ENCODE measurements around the gene WWOX.
"Not testable (repeated sequence)": the region's sequence is repeated elsewhere in the genome, so short reads cannot be mapped to it uniquely, and the experiment has no call there.

The WWOX gene

GRCh38 chr16:79012671-79013434 is 913.4 kb downstream of the WWOX start:
- peak in 1 of 2 donors; percentile 49 for DNase-seq

GRCh38 chr16:79013930-79014660 is 914.6 kb downstream of the WWOX start:
- DNase-seq = no peak

- DNase-seq = peak; percentile 42 to 52
Measured at GRCh38 chr16:79018650-79019429, 919.4 kb downstream of the WWOX start.

GRCh38 chr16:79019431-79019830 is 920.0 kb downstream of the WWOX start:
- DNase-seq = no peak

DNA sequence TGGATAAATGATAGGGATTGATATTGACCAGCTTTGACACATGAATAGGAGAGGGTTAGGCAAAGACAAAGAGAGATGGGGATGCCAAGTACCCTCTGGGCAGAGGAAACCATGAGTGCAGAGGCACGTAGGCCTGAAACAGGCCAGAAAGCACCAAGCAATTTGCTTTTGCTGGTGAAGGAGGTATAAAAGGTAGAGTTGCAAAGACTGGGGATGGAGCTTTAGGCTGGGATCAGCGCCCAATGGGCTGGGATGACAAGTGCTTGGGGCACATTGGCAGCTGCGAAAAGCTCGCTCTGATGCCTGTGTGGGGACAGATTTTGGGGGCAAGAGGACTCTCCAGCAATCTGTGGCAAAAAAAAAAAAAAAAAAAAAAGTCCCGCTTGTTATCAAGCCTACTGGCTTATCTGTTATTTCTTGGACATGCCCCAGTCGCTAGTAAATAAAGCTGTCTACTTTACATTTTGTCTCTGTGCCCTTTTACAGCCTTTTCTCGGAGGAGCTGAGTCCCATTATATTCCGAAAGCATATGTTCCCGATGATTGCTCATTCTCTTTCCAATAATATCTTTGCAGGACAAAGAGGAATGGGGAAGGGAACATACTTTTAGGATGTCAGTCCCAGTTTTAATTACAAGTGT is 922.7 kb downstream of the WWOX start:
- no peak for DNase-seq

- DNase-seq = no peak
Measured at GRCh38 chr16:79026117-79026516, 926.7 kb downstream of the WWOX start.

DNA sequence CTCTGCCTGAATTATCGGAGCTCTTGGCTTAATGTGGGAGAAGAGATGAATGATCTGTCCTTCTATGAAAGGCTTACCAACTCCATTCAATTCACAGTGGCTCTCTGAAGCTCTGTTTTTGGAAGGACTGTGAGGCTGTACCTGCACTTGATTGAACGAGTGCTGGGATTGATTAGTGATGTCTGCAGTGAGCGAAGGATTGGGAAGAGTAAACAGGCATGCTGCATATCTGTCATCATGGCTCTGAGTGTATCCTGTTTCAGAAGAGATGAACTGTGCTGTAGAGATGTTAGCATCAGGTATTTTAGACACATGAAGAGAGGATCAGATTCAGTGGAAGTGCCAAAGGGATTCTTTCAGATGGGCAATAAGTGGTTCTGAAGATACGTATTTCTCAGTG is 937.1 kb downstream of the WWOX start:
- no peak for DNase-seq

GRCh38 chr16:79037521-79038373 is 938.3 kb downstream of the WWOX start:
- DNase-seq = no peak

DNA sequence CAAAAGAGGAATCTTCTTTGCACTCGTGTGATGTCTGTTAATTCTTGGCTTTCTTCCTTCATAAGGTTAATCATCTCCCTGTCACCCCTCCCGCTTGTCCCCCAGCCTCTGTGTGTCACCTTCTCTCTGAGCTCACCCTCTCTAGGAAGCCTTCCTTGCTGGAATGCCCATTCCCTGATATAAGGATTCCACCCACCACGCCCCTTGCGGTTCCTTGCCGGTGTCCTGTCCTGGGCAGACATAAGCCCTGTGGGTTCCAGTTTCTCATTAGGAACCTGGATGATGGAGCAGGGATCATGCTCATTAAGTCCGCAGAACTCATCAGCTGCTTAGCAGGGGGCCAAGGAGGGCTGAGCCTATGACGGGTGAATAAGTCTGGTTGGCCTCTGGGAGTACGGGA is 941.8 kb downstream of the WWOX start:
- DNase-seq = no peak

DNA sequence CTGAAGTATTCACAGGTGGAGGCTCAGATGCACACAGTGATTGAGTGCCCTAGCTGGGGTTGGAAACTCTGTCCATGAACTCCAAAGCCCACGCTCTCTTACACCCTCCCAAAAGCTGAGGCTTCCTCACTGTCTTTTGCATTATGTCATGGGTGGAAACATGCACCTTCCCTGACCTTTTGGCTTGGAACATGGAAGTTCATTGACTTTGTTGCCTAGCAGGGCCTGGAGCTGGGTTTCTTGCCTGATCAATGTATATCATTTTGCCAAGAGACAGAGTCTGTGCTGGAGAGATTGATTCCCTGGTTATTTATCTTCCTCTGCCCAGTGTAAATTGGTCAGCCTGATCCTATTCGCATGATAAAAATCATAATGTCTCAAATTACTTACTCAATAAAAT is 942.7 kb downstream of the WWOX start:
- no peak for DNase-seq

DNA sequence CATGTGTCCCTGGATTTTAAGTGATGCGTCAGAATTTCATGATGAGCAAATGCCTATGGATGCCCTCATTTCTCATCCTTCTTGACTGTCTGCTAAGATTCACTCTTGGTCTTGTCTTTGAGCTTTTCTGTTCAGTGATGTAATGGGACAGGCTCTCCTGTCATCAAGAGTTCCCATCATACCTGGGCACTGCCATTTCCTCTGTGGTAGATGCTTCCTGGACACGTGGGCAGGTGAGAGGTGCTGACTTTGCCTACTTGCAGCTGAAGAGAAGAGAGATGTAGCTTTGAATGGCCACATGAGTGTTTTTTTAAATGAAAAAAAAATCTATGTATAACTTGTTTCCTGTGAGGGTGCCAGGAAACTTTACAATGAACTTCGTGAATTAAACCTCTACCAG is 943.4 kb downstream of the WWOX start:
- no peak for DNase-seq

DNA sequence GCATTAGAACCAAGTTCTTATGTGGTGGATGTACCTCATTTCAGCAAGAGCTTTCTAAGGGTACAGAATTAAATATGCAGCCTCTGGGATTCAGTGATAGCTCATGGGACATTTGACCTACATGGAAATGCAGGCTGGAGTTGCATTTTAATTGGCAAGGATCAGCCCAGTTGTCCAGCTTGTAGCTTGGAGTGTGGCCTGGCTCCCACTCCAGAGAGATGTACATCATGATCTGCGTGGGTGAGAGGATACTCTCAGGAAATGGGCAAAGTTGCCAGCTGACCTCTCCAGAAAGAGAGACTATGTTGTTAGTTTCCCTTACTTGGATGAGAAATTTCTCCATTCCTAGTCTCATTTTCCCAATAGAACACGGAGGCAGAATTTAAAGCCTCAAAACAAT is 945.7 kb downstream of the WWOX start:
- DNase-seq = no peak

GRCh38 chr16:79047337-79047736 is 947.9 kb downstream of the WWOX start:
- DNase-seq = peak in 1 of 2 donors; percentile 36

DNA sequence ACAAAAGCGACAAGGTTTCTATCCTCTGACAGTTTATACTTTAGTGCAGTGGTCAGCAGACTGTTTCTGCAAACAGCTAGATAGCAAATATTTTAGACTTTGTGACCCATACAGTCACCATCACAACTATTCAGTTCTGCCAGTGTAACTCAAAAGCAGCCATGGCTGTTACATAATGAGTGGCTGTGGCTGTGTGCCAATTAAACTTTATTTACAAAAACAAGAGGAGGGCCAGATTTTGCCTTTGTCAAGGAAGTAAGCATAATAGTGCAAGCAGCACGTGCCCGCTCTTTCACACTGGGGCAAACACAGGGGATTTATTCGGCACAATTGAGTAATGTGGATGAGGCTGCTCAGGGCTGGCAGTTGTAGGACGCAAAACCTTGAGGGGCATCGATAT is 949.6 kb downstream of the WWOX start:
- no peak for DNase-seq

DNA sequence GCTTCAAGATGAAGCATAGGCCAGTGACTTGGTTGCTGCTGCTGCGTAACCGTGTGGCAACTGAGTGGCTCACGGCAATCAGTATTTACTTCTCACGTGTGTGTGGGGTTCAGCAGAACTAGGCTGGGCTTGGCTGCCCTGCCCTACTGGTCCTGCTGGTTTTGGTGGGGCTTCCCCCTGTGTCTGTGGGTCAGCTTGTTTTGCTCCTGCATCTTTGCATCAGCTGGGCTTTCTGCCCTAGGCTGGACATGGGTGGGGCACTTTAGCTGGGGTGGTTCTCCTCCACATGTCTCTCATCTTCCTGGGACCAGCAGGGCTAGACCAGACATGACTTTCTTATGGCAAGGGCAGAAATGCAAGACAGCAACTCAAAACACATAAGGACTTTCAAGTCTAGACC is 950.6 kb downstream of the WWOX start:
- DNase-seq = no peak

GRCh38 chr16:79051313-79051712 is 951.9 kb downstream of the WWOX start:
- no peak for DNase-seq

DNA sequence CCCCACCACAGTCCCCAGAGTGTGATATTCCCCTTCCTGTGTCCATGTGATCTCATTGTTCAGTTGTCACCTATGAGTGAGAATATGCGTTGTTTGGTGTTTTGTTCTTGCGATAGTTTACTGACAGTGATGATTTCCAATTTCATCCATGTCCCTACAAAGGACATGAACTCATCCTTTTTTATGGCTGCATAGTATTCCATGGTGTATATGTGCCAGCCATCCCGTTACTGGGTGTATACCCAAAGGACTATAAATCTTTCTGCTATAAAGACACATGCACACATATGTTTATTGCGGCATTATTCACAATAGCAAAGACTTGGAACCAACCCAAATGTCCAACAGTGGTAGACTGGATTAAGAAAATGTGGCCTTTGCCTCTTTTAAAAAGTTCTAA is 952.7 kb downstream of the WWOX start:
- DNase-seq = not testable (repeated sequence)

- no peak for DNase-seq
Measured at GRCh38 chr16:79053577-79053976, 954.1 kb downstream of the WWOX start.

GRCh38 chr16:79054211-79054984 is 954.9 kb downstream of the WWOX start:
- DNase-seq = no peak

DNA sequence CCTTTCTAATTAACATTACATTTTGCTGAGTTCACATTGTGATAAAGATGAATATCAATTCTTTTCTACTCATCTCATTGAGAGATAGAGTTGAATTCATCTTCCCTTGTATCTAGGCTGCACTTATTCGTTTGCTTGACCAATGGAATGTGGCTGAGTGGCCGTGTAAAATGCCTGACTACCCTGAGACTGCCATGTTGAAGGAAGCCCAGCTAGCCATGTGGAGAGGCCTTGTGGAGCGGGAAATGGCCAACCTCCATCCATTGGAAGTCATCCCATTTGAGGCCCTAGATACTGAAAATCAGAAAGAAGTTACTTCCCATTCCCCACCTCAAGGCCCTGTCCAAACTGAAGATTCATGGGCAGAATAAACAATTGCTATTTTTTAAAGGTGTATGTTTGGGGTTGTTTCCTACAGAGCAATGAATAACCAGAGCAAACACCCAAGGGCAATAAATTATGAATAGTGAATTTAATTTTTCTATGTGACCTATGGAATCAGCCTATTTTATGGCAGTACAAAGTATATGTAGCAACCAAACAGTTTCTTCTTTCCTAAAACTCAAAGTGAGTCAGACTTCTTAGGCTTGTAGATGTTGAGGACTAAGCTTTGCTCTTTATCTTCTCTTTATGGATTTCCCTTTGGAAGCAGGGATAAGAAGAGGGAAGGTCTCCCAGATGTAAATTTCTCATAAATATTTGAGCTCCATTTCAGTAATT is 956.0 kb downstream of the WWOX start:
- no peak for DNase-seq

GRCh38 chr16:79061181-79061580 is 961.7 kb downstream of the WWOX start:
- DNase-seq = no peak

Measured in inflammatory macrophage treated with lipopolysaccharide for 1 hour (primary cell).